SKM-1 (cell line): Measurements from ENCODE around the gene PAIP2.

Experiments used
- DNase-seq: peaks from one replicate; lab custom pipeline; 2025; ENCODE audit not compliant: unreplicated experiment; lab: John Stamatoyannopoulos, UW

The PAIP2 gene

DNA sequence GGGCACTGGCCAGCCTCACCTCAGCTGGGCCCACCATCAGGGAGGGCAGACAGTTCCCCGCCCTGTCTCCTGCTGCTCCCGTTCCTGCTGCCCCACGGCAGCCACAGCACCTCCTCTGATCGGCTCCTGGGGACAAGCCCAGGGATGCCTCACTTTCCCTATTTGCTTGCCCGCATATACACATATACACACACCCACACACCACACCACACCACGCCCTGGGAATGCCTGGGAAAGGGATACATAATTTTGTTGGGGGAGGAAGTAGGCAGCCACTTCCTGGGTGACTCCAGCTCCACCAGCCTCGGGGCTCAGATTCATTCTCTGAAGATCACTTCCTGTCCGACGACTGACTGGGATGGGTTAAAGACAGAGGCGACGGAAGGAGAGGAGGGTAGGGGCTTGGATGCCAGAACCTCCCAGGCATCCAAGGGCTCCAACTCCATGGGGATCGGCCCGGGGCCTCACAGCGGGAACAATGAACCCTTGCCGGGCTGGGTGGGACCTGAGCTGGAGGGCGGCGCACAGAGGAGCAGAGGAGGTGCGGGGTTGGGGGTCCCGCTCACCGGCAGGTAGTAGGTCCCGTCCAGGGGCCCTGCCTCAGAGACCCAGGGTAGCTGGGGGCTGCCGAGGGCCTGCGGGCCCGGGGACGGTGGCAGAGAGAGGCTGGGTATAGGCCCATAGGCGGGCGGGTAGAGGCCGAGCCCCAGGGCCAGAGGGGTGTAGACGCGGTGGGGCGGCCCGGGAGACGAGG is 50.1 kb downstream of the PAIP2 start:
- DNase-seq = no peak

DNA sequence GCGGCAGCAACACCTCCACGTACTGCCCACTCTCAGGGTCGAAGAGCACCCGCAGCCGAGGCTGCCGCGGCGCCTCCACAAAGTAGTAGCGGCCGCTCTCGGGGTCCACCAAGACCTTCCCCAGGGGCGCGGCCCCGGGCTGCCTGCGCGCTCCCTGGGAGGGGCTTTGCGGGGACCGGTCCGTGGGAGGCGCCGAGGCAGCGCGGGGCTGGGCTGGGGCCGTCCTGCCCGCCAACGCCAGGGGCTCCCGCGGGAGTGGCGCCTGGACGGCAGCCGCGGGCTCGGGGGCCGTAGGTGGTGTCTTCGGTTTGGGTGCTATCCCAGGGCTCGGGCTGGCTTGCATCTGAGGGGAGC is 50.6 kb downstream of the PAIP2 start:
- DNase-seq = no peak

DNA sequence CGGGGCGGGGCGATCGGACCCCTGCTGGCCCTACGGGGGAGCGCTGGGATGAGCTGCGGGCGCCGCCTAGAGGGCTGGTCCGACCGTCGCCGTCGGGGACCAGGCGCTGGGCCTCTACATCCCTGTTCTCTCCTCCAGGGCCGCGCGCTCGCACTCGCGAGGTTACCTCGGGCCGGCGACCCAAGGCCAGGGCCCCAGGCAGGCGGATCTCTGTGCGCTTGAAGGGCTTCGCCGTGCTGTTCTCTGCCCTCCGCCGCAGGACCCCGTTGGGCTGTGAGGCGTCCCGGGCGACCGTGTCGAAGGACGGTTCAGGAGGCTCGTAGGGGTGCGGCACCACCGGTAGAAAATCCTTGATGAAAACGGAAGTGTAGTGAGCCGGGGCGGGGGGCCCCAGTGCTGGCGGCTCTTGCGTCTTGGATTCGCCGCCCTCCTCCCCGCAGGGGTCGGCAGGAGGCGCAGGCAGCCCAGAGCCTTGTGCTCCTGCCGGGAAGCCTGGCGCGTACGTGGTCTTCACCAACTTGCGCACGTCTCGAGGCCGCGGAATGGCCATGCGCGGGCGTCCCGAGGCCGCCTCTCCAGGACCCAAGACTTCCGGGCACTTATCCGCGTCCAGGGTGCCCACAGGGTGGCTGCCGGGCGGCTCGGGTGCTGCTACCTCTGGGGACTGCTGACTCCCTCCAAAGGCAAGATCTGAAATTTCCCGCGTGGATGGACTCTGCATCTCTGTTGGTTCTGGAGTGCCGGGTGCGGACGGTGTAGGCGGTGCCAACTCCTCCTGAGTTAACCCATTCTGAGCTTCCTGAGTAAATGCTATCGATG is 51.2 kb downstream of the PAIP2 start:
- peak; percentile 65 for DNase-seq

DNA sequence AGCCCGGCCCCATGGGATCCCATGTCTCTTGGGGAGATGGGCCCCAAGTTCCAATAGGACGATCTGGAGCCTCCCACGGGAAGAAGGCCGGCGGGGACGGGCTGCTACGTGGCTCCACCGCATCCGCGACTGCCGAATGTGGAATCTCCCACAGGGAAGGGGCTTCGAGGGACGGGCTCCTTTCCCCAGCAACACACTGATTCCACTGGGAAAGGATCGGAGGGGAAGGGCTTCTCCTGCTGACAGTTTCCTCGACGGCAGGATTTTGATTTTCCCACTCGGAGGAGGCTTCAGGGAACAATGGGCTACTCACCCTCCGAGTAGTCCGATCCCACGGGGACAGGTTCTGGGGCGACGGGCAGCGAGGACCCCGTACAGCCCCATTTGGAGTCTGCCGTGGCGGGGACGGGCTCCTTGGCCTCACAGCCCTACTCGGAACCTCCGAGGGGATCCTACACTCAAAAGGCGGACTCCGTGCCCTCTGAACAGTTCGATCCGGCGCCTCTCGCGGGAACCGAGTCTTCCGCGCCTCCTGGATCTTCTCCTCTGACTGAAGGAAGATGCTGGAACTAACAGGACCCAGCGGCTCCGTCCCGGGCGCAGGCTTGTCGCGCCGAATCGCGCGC is 52.0 kb downstream of the PAIP2 start:
- no peak for DNase-seq

DNA sequence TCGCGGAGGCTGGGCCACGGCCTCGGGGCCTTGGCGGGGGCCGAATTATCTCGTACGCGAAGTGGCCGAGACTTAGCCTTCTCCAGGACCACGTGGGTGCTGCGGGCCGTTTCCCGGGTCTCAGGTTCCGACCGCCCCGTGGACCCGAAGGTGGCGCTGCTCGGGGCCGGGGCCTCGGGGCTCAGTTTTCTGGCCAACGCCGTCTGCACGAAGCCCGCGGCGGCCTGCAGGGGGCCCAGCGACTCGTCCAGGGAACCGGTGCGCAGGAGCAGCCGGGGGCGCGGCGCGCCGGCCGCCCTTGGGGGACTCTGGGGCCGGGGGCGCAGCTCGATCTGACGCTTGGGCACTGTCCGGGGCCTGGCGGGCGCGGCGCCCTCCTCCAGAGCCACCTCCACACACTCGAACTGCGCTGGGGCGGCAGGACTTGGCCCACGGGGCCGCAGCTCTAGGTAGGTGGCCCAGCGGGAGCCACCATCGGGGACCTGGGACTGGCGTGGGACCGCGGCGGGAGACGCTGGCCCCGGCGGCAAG is 52.5 kb downstream of the PAIP2 start:
- DNase-seq = no peak

DNA sequence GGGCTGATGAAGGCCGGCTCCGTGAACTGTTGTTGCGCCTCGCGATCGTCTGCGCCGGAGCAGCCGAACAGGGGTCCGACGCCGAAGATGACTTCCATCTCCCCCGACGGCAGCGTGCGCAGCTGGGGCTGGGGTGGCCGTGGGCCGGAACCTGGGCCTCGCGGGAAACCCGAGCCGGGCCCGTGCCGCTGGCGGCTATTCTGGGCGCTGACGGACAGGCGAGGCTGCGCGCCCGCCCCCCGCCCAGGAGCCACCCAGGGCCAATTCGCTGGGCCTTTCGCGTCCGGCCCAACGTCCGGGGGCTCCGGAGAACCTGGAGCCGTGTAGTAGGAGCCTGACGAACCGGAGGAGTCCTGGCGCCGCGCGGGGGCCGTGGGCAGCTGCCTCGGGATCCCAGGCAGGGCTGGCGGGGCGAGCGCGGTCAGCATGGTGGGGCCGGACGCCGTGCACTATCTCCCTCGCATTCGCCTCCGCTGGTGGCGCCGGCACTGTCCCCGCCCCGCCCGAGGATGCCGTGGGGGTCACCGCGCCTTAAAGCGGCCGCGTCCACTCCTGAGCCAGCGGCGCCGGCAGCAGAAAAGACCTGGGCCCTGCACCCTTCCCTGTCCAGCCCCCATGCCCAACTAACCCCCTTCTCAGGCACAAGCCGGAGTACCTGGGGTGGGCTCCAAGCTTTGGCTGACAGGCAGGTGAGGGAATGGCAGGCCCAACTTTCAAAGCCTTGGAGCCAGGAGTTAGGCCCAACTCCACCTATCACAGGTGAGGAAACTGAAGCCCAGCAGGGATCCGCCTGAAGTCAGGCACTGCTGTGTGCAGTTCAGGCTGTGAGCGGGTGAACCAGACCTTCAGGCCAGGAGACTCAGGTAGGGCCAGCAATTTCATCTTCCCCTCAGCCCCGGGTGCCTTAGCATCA is 53.3 kb downstream of the PAIP2 start, which contains the start of gene PROB1:
Gene PROB1 (minus strand): TSS at position 451 of the 913 bp plus-strand sequence. CDS start 23 bp downstream, at position 428.
- DNase-seq = no peak

DNA sequence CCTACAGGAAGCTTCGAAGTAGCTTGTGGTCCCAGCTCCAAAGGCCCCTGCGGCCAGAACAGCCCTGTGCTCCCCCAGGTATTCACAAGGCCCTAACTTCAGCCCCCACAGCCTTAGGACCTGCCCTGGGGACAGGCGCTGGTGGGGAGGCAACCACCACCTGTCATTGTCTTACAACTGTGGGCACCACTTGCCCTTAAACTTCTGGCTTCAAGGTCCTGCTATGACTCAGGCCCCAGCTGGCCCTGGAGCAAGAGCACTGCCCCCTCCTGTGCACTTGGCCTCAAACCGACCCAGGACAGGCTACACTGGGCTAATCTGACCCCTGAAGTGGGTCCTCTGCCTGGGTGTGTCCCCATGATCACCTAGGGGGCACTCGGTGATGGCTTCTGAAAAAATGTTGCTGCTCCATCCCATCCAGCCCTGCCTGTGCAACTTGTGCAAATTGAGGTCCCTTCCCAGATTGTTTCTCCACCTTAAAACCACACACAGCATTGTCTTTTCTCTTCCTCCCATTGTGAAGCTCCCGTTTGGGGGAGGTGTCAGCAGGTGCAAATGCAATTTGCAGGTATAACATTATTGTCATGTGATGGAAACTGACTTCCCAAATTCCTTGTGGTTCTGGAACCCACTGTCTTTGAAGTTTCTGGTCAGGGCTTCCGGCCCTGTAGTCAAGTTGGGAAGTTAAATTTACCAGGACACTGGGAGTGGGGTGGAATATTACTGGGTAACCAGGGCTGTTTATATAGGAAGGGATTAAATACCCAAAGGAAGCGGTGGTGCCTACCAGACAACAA is 54.4 kb downstream of the PAIP2 start:
- no peak for DNase-seq

DNA sequence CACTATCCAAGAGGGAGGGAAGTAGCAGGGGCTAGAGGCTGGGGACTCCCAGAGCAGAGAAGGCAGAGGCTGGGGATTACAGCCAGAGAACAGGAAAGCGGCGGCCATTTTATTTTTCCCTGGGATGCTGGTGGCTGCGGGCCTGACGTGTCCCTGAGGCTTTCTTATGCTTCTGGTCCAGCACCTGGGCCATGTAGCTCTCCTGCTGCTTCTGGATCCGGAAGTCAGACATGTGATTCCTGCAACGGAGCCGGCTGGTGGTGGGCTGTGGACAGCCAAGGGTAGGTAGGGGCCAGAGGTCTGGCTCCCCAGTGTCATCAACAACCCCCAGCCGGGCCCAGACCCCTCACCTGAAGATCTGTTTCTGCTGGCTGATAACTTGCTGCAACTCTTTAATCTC is 55.0 kb downstream of the PAIP2 start:
- DNase-seq = no peak

DNA sequence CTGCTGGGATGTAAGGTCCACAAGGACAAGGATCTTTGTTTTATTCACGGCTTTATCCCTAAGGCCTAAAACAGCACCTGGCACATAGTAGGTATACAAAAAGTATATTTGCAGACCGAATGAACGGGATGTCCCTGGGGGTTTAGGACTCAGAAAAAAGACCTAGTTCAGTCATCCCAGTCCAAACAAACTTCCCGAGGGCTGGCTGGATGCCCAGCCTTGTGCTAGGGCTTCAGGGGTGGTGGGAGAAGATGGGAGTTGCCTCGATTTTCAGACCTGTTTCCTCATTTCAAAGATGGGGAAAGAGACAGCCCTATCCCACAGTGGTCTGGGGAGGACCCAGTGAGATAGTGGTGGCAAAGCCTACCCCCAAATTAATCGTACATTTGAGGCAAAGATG is 56.3 kb downstream of the PAIP2 start:
- DNase-seq = no peak

DNA sequence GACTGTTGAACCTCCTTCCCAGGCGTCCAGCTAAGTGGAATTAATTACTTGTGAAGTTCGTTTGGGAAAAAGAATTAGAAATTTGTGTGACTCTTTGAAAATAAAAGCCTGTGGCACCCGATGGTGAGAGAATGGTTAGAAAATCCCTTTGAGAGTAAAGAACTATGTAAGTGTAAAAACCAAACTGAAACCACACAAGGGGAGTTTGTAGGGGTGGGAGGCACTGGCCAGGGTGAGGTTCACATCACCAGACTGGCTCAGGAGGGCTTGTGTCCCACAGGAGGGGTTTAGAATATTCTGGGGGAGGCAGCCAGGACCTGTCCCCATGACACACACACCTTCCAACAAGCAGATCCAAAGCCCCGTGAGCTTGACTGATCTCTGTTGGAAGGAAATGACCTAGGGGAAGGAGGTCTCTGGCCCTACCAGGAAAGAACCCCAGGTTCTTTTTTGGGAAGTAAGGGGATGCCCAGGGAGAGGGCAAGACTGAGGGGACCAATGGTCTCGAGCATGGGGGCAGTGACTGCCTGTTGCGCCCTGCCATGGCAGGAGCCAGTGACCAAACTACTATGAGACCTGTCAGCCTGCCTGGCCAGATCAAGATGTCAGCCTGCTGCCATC is 58.0 kb downstream of the PAIP2 start:
- DNase-seq = no peak

DNA sequence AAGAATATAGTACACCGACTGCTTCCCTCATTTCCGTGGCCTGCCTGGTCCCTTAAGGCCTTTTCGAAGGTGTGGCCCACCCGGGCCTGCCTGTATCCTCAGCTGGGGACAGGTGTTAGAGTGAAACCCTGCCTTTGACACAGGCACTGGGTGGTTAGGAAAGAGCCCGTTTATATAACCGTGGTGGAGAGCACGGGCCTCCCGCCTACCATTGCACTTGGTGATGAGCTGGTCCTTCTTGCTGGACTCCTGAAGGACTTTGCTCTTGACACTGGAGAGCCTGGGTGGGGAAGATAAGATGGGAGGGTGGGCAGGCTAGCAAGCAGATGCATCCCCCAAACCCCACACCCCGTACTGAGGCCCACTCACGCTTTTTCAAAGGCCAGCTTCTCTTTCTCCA is 59.9 kb downstream of the PAIP2 start:
- no peak for DNase-seq

DNA sequence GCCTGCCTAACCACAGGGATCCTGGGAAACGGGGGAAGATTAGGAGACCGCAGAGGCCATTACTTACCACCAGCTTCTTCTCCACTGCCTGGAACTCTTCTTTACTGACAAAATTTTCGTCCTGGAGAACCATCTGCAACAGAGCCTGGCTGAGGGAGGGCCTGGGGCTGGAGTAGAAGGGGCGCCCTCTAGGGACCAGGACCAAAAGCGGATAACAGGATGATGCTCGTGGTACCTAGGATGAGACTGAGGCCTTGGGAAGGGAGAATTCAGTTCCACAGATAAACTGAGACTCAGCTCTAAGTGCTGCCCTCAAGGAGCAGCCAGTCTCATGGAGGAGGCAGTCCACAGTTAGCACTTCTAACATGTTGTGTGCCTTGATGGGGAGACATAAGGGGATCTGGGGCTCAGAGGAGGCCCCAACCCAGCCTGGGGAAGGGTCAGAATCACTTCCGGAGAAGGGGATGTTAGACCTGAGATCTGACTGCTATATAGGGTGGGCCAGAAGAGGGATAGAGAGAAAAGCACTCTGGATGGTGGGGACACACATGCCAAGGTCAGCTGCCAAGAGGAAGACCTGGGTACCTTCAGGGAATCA is 61.0 kb downstream of the PAIP2 start:
- no peak for DNase-seq

DNA sequence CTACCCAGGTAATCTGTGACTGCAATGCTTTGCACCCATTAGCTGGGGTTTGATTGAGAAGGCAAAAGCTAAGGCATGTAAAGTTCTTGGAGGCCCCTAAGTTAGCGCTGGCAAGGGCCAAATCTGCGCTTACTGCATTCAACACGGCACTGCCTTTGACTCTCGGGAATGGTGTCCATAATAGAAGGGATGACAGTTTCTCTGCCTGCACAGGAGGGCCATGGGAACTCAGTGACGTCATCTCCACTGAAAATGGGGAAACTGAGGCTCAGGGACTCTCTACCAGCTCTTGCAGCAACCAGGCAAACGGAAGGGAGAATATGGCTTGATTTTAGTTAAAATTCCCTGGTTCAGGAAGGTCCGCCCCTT is 61.7 kb downstream of the PAIP2 start:
- DNase-seq = no peak

DNA sequence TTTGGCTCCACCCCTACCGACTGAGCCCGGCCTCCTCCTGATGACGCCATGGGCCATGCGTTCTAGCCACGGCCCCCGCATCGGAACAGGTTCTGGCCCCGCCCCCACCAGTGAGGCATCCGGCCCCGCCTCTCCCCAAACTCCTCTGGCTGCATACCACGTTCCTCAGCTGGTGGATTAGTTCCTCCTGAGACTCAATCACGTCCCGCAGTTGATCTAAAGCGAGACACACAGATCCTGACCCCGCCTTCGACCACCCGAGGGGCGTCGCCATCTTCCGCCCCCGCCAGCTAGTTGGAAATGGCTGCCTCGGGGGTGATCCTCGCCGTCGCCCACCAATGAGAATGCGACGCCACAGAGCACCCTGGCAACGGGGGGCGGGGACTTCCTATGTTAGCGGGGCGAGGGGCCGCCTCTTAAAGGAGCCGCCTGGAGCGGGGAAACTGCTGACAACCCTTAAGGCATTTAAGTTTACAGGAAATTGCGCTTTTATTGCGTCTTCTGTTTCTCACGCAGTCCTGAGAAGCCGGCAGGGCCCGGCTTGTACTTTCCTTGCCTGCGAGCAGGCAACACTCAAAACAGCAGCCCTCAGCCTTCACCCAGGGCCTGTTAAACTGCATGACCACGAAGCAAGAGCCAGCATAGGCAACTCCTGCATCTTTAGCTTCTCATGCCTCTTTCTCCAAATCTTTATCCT is 62.3 kb downstream of the PAIP2 start, which contains the start of gene SPATA24:
Gene SPATA24 (minus strand): TSS at position 303 of the 697 bp plus-strand sequence. CDS start 29 bp downstream, at position 274.
- DNase-seq = peak; percentile 97

DNA sequence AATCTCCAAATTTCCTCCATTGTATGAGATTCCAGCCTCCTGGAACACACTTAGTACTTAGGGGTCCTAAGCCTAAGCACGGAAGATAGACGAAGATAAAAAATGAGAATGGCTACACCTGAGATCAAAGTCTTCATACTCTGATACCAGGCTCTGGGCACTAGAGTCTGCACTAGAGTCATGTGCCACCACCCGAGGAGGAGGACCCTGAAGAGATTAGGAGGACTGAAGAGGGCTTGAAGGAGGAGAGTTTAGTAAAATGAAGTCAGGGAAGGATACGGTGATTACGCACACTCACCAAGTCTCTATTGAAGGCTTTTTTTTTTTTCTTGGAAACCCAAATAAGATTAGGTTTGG is 62.8 kb downstream of the PAIP2 start:
- no peak for DNase-seq

DNA sequence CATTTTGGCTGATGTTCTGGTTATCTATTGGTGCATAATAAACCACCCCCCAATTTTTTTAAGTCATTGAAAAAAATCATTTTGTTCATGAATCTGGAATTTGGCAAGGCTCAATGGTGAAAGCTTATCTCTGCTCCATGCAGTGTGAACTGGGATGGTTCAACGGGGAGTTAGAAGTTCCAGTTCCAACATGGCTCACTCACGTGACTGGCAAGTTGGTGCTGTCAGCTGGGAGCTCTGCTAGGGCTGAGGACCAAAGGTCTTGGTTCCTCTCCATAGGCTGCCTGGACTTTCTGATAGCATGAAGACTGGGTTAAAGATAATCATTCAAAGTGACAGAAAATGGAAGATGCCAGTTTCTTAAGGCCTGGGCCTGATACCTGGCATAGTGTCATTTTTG is 65.3 kb downstream of the PAIP2 start:
- DNase-seq = no peak

DNA sequence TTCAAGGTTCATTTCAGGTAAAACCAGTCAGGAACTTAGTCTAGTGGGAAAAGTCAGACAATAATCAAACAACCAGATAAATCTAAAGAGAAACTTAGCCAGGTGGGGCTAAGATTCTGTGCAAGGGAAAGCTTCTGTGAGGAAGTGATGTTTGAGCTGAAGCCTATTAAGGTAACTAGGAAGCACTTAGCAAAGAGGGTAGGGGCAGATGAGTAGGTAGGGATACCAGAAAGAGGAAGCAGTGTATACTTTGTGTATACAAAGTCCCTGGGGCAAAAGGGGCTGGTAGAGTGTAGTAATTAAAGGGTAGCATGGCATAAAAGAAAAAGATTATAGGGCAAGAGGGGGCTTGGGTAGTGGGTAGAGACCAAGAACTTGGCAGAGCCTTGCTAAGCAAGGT is 65.9 kb downstream of the PAIP2 start:
- peak; percentile 67 for DNase-seq

DNA sequence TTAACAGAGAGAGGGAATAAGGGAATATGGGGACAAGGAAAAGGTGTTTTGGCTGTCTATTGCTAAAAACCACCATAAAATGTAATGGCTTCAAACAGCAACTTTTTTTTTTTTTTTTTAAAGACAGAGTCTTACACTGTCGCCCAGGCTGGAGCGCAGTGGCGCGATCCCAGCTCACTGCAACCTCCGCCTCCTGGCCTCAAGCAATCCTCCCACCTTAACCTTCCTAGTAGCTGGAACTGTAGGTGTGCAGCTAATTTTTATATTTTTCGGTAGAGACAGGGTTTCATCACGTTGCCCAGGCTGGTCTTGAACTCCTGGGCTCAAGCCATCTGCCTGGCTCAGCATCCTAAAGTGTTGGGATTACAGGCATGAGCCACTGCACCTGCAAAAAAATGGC is 66.5 kb downstream of the PAIP2 start:
- DNase-seq = no peak
